IPS DF 4.7 (cell line): ENCODE results near the gene CNTNAP3.
"Not testable (repeated sequence)": the region's sequence is repeated elsewhere in the genome, so short reads cannot be mapped to it uniquely, and the experiment has no call there.

Experiments
- DNase-seq: peaks from one replicate; pipeline ENCODE4 v3.0.0-alpha.2; 2013; ENCODE audit warnings: low spot score; ENCODE audit errors: extremely low read depth

Gene CNTNAP3

GRCh38 chr9:39287980-39288379 lies at the start of gene CNTNAP3:
Gene CNTNAP3, minus strand, starts transcription at chr9:39288167. Its CDS starts 103 bp downstream, at chr9:39288064.
- not testable (repeated sequence) for DNase-seq

- DNase-seq = not testable (repeated sequence)
Measured at GRCh38 chr9:39279995-39280394, 8.0 kb downstream of the CNTNAP3 start.

GRCh38 chr9:39242513-39242912 lies 45.5 kb downstream of the CNTNAP3 start:
- not testable (repeated sequence) for DNase-seq

GRCh38 chr9:39232130-39232991 lies 55.6 kb downstream of the CNTNAP3 start:
- not testable (repeated sequence) for DNase-seq

- DNase-seq = not testable (repeated sequence)
Measured at GRCh38 chr9:39215976-39216375, 72.0 kb downstream of the CNTNAP3 start.

- DNase-seq = not testable (repeated sequence)
Measured at GRCh38 chr9:39209773-39210172, 78.2 kb downstream of the CNTNAP3 start.

- not testable (repeated sequence) for DNase-seq
Measured at GRCh38 chr9:39206643-39207042, 81.3 kb downstream of the CNTNAP3 start.

GRCh38 chr9:39205842-39206241 lies 82.1 kb downstream of the CNTNAP3 start:
- not testable (repeated sequence) for DNase-seq

- not testable (repeated sequence) for DNase-seq
Measured at GRCh38 chr9:39200412-39200811, 87.6 kb downstream of the CNTNAP3 start.

GRCh38 chr9:39198000-39198709 lies 89.8 kb downstream of the CNTNAP3 start:
- not testable (repeated sequence) for DNase-seq

GRCh38 chr9:39171370-39171769 lies 116.6 kb downstream of the CNTNAP3 start:
- DNase-seq = not testable (repeated sequence)

- not testable (repeated sequence) for DNase-seq
Measured at GRCh38 chr9:39157714-39158113, 130.3 kb downstream of the CNTNAP3 start.

- not testable (repeated sequence) for DNase-seq
Measured at GRCh38 chr9:39132826-39133552, 155.0 kb downstream of the CNTNAP3 start.

GRCh38 chr9:39121401-39121800 lies 166.6 kb downstream of the CNTNAP3 start:
- DNase-seq = not testable (repeated sequence)

GRCh38 chr9:39111746-39112145 lies 176.2 kb downstream of the CNTNAP3 start:
- not testable (repeated sequence) for DNase-seq

GRCh38 chr9:39108145-39108544 lies 179.8 kb downstream of the CNTNAP3 start:
- DNase-seq = no peak

GRCh38 chr9:39097208-39097607 lies 190.8 kb downstream of the CNTNAP3 start:
- not testable (repeated sequence) for DNase-seq

GRCh38 chr9:39085311-39085710 lies 202.7 kb downstream of the CNTNAP3 start:
- not testable (repeated sequence) for DNase-seq

- DNase-seq = not testable (repeated sequence)
Measured at GRCh38 chr9:39082574-39082973, 205.4 kb downstream of the CNTNAP3 start.

GRCh38 chr9:39080081-39080480 lies 207.9 kb downstream of the CNTNAP3 start:
- DNase-seq = not testable (repeated sequence)

GRCh38 chr9:39078621-39079256 lies 209.2 kb downstream of the CNTNAP3 start:
- not testable (repeated sequence) for DNase-seq
